ENCODE measurements around the gene AEN. TPM values are rescaled to one million over a fixed set of nuclear protein-coding genes. Genes with fewer than 3 reads are reported as not detected.

The AEN gene
- total RNA-seq, 1 donor from 2014 or later: 54.3 TPM

Other genes with a start within 250 kb of the AEN start
- 39.8 and 42.4 TPM in 2 replicates for gene MRPL46, start 154.0 kb upstream of the AEN start, total RNA-seq
- 69.5 and 71.0 TPM in 2 replicates for gene MRPS11, start 153.6 kb upstream of the AEN start, total RNA-seq
- 1.5 and 2.6 TPM in 2 replicates for gene DET1, start 74.7 kb upstream of the AEN start, total RNA-seq
- gene ISG20, start 17.7 kb downstream of the AEN start, total RNA-seq: 36.3 and 38.0 TPM in 2 replicates
- not detected in 2 replicates for gene ACAN, start 182.1 kb downstream of the AEN start, total RNA-seq

All from activated T-helper 2 cell treated with anti-CD3 and anti-CD28 coated beads, Interferon-gamma antibody, Interleukin-2, Interleukin-4, amounts not matched to agents 10 μg/mL and 5 μg/mL and 100 μg/mL, durations not matched to agents 14 hours and 24 hours and 36 hours (primary cell).